Suprapubic skin (tissue), 4 donors: ENCODE data around the gene FABP7. TPM values are rescaled to one million over a fixed set of nuclear protein-coding genes. Genes with fewer than 3 reads are reported as not detected.

Experiments
- DNase-seq, 2 donors: peaks; one replicate each; pipeline ENCODE4 v3.0.0-alpha.2; 2019; ENCODE audit warnings: low spot score in 2 of 2
- H3K27ac ChIP-seq: fragments of 200-600 bp; sonication (generic); one replicate; pipeline ENCODE4 v1.5.1; 2019
- H3K27me3 ChIP-seq: fragments of 200-600 bp; sonication (generic); one replicate; pipeline ENCODE4 v1.5.1; 2019
- H3K36me3 ChIP-seq: fragments of 200-600 bp; sonication (generic); one replicate; pipeline ENCODE4 v1.5.1; 2019
- H3K4me1 ChIP-seq: fragments of 200-600 bp; sonication (generic); one replicate; pipeline ENCODE4 v1.5.1; 2019
- H3K4me3 ChIP-seq: fragments of 200-600 bp; sonication (generic); one replicate; pipeline ENCODE4 v1.5.1; 2019; ENCODE audit warnings: mild to moderate bottlenecking
- H3K9me3 ChIP-seq: fragments of 200-600 bp; sonication (generic); one replicate; pipeline ENCODE4 v1.5.1; 2019
- EP300 ChIP-seq: sonication (generic); formaldehyde crosslinking; IDR thresholded peaks from one replicate; pipeline ENCODE4 v1.6.1; 2017; ENCODE audit warnings: antibody characterized with exemption
- POLR2A ChIP-seq, 2 donors: fragments of 450-650 bp; IDR thresholded peaks; one replicate each; pipeline ENCODE4 v1.6.1; 2017; ENCODE audit warnings: antibody characterized with exemption in 2 of 2, mild to moderate bottlenecking in 2 of 2, moderate library complexity in 2 of 2
- POLR2AphosphoS5 ChIP-seq, 3 donors: sonication (generic); formaldehyde crosslinking; IDR thresholded peaks; one replicate each; pipeline ENCODE4 v1.6.1; 2017; ENCODE audit warnings: antibody characterized with exemption in 3 of 3
- WGBS: methylation state at CpG from one replicate; pipeline ENCODE4 v1.1.5; 2018; 5-methylcytosine and 5-hydroxymethylcytosine counted together
- total RNA-seq, 4 donors: library from RNA; depleted of rRNA; stranded (reverse); fragments of >200 nt; gene quantifications; one replicate each; pipeline ENCODE4 v1.1.0, GENCODE V29; 2016
- TF ChIP-seq, protein P1 (sequence below), 2 donors: fragments of 200-600 bp in 1 of 2; fragments of 450-650 bp in 1 of 2; sonication (generic) in 1 of 2; IDR thresholded peaks; one replicate each; pipeline ENCODE4 v1.5.1; 2016 to 2019; ENCODE audit warnings: antibody characterized with exemption in 2 of 2, mild to moderate bottlenecking in 1 of 2, moderate library complexity in 1 of 2

Gene FABP7
- total RNA-seq, 4 donors from 2014 or later = 11.8 to 35.6 (median 22.9) TPM

DNA sequence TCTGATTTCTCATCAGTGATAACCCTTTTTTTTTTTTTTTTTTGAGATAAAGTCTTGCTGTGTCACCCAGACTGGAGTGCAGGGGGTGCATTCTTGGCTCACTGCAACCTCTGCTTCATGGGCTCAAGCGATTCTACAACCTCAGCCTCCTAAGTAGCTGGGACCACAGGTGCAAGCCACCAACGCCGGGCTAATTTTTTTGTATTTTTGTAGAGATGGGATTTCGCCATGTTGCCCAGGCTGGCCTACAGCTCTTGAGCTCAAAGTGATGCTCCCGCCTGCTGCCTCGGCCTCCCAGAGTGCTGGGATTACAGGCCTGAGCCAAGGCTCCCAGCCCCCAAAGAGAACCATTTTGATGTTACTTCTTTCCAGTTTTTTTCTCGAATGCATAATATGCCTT is 2.2 kb downstream of the FABP7 start:
- Histone ChIP-seq H3K9me3 (no peaks in the 10 kb centered on the region), H3K4me3 (no peak overlapping the region), H3K27ac (no peak overlapping the region), H3K4me1 (no peaks in the 10 kb centered on the region), H3K36me3 (no peaks in the 10 kb centered on the region), H3K27me3 (no peaks in the 10 kb centered on the region)
- TF ChIP-seq EP300 = no peak
- TF ChIP-seq, protein P1, sequence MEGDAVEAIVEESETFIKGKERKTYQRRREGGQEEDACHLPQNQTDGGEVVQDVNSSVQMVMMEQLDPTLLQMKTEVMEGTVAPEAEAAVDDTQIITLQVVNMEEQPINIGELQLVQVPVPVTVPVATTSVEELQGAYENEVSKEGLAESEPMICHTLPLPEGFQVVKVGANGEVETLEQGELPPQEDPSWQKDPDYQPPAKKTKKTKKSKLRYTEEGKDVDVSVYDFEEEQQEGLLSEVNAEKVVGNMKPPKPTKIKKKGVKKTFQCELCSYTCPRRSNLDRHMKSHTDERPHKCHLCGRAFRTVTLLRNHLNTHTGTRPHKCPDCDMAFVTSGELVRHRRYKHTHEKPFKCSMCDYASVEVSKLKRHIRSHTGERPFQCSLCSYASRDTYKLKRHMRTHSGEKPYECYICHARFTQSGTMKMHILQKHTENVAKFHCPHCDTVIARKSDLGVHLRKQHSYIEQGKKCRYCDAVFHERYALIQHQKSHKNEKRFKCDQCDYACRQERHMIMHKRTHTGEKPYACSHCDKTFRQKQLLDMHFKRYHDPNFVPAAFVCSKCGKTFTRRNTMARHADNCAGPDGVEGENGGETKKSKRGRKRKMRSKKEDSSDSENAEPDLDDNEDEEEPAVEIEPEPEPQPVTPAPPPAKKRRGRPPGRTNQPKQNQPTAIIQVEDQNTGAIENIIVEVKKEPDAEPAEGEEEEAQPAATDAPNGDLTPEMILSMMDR (IDR thresholded peaks at IDR 0.05) = no peak
- no peak for TF ChIP-seq POLR2AphosphoS5 (IDR thresholded peaks at IDR 0.05)
- TF ChIP-seq POLR2A (IDR thresholded peaks at IDR 0.05) = no peak
- no peak for DNase-seq
- WGBS = 92% methylated on average over 7 of the region's 7 CpGs

DNA sequence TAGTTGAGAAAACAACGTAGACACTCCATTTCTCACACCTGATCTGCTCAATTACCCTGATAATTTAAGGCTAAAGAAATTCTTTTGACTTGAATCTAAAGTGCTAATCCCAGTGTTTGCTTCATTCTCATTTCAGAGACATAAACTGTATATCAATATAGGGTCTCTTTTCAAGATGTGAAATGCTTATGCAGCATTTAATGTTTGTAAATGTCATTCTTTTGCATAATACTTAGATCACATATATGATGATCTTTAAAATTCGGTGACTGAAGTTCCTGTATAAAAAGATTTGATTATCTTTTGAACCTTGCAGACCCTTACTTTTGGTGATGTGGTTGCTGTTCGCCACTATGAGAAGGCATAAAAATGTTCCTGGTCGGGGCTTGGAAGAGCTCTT is 3.9 kb downstream of the FABP7 start:
- Histone ChIP-seq H3K27me3 (no peaks in the 10 kb centered on the region), H3K4me1 (peaks cover 8% of the 10 kb centered on the region), H3K9me3 (no peaks in the 10 kb centered on the region), H3K27ac (no peak overlapping the region), H3K36me3 (no peaks in the 10 kb centered on the region), H3K4me3 (no peak overlapping the region)
- TF ChIP-seq POLR2AphosphoS5 (IDR thresholded peaks at IDR 0.05) (no peak), EP300 (no peak), POLR2A (IDR thresholded peaks at IDR 0.05) (no peak)
- TF ChIP-seq, protein P1 (IDR thresholded peaks at IDR 0.05) = no peak
- WGBS = 83% methylated on average over 4 of the region's 4 CpGs
- DNase-seq = no peak

DNA sequence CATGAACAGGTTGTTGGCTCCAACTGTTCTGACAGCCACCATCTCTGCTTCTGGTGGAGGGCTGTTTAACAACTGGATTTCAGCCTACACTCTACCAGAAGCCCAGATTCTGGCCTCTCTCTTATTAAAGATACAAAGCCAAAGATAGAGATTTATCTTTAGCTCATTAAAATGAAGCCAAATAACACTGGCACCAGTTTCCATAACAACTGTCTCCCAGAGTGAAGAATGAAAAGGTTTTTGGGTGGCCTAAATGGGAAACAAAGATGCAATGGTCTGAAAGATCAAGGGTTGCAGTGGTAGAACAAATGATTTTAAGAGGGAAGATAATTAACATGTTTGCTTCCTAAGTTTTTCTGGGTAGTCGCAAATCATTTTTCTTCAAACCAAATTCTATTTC is 6.4 kb downstream of the FABP7 start:
- no peaks in the 10 kb centered on the region for H3K9me3 ChIP-seq
- no peak overlapping the region for H3K27ac ChIP-seq
- peaks cover 21% of the 10 kb centered on the region for H3K4me1 ChIP-seq
- H3K4me3 ChIP-seq = no peak overlapping the region
- TF ChIP-seq, protein P1 (IDR thresholded peaks at IDR 0.05) = no peak
- TF ChIP-seq POLR2AphosphoS5 (IDR thresholded peaks at IDR 0.05) (no peak), POLR2A (IDR thresholded peaks at IDR 0.05) (no peak), EP300 (no peak)
- H3K27me3 ChIP-seq = no peaks in the 10 kb centered on the region
- no peak for DNase-seq
- WGBS = 76% methylated on average over 1 of the region's 1 CpG
- no peaks in the 10 kb centered on the region for H3K36me3 ChIP-seq

DNA sequence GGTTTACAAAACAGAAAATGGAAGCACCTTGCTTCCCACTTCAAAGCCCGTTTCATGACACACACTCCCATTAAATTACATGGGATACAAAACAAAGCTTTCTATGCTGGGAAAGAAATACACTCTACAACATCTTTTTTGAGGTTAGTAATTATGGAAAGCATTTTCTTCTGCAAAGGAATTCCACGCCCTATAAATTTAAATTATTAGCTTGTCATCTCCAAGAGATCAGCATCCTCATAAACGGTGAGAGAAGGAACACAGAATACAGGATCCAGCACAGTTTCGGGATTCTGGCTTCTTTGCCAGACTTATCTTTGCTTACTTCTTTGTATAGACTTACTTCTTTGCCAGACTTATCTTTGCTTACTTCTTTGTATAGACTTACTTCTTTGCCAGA is 8.2 kb downstream of the FABP7 start:
- Histone ChIP-seq H3K27me3 (no peaks in the 10 kb centered on the region), H3K36me3 (no peaks in the 10 kb centered on the region), H3K9me3 (no peaks in the 10 kb centered on the region), H3K4me1 (peaks cover 37% of the 10 kb centered on the region), H3K27ac (peak overlapping the region; percentile 97), H3K4me3 (no peak overlapping the region)
- TF ChIP-seq POLR2AphosphoS5 (IDR thresholded peaks at IDR 0.05) = no peak
- TF ChIP-seq POLR2A (IDR thresholded peaks at IDR 0.05) = no peak
- WGBS = 50% methylated on average over 4 of the region's 4 CpGs
- no peak for DNase-seq

DNA sequence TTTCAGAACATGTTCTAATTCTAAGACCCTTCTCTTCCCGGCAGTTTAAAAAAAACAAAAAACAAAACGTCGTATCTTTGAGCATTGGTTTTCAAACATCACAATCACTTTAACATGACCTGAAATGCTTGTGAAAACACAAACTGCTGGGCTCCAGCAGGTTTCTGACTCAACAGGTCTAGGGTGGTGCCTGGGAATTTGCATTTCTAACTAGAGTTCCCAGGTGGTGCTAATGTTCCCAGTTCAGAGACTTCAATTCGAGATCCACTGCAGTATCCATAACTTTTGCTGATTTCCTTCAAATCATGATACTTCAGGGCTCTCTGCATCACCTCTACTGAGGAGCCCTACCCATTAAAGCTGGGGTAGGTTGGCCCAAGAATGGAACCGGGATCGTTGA is 8.7 kb downstream of the FABP7 start:
- 39% methylated on average over 6 of the region's 6 CpGs for WGBS
- no peak for DNase-seq
- H3K36me3 ChIP-seq = no peaks in the 10 kb centered on the region
- H3K27ac ChIP-seq = peak overlapping the region; percentile 97
- no peaks in the 10 kb centered on the region for H3K9me3 ChIP-seq
- TF ChIP-seq EP300 = no peak
- no peak for TF ChIP-seq POLR2A (IDR thresholded peaks at IDR 0.05)
- TF ChIP-seq, protein P1 (IDR thresholded peaks at IDR 0.05) = no peak
- no peak for TF ChIP-seq POLR2AphosphoS5 (IDR thresholded peaks at IDR 0.05)
- H3K27me3 ChIP-seq = no peaks in the 10 kb centered on the region
- peak overlapping the region; percentile 77 for H3K4me3 ChIP-seq
- peaks cover 42% of the 10 kb centered on the region for H3K4me1 ChIP-seq

DNA sequence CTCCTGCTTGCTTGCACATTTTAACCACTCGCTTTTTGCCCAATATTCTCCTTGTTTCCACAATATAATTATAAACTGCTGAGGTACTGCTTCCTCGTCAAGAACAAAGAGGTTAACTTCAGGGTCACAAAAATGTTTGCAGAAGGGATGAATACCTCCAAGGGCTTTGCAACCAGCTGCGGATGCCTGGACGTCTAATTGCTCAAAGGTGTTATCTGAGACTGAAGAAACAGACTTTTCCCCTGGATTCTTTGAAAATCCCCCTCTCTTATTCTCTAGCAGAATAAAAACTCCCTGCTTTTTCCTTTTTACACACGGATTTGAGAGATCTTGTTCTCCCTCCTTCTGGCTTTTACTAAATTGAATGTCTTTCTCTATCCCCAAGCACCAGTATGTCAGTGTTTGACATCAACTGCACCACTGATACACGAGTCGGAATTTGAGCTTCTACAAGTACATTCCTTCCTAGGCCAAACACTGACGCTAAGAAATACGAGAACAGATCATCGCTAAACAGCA is 9.2 kb downstream of the FABP7 start:
- Histone ChIP-seq H3K4me1 (peaks cover 42% of the 10 kb centered on the region), H3K36me3 (no peaks in the 10 kb centered on the region), H3K9me3 (no peaks in the 10 kb centered on the region), H3K4me3 (peak overlapping the region; percentile 77), H3K27me3 (no peaks in the 10 kb centered on the region), H3K27ac (peak overlapping the region; percentile 97)
- TF ChIP-seq, protein P1 (IDR thresholded peaks at IDR 0.05) = no peak
- TF ChIP-seq EP300 = no peak
- DNase-seq = no peak
- WGBS = 6% methylated on average over 10 of the region's 10 CpGs
